G401.6 (cell line): ENCODE results near the gene DLGAP1.

Source experiments
- FAIRE-seq: peaks from 2 replicates; lab custom pipeline; 2012; peaks lifted over from hg19 to GRCh38; lab: Jason Lieb, UNC

The DLGAP1 gene

DNA sequence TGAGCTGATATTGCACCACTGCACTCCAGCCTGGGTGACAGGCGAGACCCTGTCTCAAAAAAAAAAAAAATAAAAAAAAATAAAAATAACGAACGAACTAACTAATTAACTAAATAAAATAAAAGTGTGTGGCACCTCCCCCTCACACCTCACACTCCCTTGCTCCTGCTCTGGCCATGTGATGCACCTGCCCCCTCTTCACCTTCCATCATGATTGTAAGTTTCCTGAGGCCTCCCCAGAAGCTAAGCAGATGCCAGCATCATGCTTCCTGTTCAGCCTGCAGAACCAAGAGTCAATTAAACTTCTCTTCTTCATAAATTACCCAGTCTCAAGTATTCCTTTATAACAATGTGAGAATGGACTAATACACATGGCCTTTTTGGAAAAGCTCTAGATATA lies 773.0 kb downstream of the DLGAP1 start:
- FAIRE-seq = no peak

DNA sequence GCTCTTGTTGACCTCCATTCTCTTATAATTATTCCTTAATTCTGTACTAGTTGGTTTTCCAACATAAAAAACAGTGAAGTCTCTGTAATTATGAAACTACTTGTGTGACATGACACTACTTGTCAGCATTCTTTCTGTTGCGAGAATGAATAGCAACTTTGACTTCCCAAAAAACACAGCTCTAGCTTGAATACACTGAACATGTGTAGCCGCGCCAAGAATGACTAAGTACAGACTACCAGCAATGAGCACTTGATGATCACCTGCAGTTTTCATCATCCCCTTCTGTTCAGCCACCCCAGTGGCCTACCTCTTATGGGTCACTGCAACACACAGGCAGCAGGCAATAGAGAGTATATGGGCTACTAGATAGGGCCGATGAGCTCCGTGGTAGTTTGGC lies 775.9 kb downstream of the DLGAP1 start:
- no peak for FAIRE-seq

DNA sequence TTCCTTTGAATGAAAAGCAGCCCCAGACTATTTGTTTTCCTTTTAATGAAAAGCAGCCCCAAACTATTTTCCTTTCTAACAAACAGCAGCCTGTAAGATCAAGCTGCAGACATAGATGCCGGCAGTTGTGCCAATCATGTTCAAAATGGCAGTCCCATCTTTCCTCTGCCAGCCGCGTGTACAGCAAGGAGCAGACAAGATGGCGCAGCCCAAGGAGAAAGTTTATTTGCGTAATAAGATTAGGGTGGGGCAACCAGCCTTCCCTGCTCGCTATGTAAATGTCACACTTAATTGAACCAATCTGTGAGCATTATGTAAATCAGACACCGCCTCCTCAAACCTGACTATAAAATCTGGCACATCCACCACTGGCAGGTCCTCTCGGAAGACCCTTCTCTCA lies 779.1 kb downstream of the DLGAP1 start:
- no peak for FAIRE-seq

DNA sequence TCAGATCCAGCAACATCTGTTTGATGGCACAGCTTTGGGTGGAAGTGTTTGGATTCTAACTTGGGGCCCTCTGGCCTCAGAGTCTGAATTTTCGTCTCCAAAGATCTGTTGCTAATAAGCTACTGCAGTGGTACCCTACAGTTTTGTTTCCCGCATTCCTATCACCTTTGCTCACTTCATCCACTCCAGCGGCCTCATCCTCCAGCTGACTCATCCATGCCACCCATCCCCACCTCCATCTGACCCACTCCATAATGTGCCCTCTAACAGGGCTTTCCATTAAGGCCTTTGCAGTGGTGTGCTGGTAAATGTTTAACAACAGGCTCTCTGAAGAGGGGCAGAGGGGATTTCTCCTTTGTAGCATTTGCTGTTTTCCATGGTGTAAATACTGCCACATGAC lies 779.7 kb downstream of the DLGAP1 start:
- no peak for FAIRE-seq

DNA sequence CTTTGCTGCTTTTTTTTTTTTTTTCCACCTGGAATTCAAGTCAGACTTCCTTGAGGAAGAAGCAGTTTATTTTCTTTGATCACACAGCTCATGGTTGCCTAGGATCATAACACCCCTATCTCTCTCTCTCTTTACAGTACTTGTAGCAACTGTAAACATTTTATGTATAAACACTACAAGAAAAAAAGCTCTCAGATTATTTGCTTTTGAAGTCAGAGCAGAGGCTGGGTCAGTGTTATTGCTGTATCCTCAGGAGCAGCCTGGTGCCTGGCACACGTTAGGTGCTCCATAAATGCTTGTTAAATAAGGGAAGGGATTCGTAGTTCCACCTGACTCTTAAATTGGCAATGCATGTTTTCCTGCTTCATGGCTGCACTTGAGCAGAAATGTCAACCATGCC lies 783.9 kb downstream of the DLGAP1 start:
- no peak for FAIRE-seq

DNA sequence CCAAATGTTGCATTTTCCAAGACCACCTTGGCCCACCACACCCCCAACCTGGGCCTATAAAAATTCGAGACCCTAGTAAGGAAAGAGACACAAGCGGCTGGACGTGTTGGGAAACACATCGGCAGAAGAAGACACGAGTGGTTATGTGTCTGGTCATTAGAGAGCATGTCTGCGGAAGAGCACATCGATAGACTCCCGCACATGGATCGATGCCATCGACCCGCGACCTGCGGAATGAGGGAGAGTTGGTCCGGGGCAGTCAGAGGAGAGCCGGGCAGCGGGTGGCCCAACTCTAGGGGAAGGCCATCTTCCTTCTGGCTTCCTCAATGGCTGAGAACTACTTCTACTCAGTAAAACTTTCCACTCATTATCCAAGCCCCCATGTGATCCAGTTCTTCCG lies 785.7 kb downstream of the DLGAP1 start:
- no peak for FAIRE-seq

DNA sequence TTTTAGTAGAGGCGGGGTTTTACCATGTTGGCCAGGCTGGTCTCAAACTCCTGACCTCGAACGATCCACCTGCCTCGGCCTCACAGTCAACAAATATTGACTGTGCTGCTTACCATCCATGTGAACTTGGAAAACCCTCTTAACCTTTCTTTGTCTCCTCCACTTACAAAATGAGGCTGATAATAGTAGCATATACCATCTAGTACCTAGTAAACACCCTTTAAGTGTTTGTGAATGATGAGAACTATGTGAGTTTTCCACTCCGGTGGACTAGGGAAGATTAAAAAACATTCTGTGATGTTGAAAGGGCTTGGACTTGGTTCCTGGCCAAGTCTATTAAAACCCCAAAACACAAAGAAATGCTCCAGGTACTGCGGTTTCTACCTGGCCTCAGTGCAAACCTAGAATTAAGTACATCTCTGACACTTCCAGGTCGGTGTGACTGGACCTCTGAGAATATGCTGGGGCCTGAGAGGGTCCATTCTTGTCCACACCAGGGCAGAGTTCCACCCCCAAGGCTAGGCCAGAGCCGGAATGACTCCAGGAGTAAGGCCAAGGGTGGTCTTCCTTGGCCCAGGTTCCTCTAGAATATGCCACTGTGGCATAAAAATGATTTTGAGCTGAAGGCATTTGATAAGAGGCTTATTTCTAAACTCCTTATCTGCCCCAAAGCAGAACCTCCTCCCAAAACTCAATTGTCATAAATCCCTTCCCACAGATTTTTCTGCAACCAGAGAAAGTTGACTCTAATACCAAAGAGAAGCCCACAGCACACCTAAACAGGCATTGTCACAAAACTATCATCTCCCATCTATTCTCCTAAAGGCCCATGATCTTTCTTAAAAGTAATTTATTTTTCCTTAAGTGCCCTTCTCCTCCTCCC lies 787.6 kb downstream of the DLGAP1 start:
- peak; percentile 51 for FAIRE-seq

DNA sequence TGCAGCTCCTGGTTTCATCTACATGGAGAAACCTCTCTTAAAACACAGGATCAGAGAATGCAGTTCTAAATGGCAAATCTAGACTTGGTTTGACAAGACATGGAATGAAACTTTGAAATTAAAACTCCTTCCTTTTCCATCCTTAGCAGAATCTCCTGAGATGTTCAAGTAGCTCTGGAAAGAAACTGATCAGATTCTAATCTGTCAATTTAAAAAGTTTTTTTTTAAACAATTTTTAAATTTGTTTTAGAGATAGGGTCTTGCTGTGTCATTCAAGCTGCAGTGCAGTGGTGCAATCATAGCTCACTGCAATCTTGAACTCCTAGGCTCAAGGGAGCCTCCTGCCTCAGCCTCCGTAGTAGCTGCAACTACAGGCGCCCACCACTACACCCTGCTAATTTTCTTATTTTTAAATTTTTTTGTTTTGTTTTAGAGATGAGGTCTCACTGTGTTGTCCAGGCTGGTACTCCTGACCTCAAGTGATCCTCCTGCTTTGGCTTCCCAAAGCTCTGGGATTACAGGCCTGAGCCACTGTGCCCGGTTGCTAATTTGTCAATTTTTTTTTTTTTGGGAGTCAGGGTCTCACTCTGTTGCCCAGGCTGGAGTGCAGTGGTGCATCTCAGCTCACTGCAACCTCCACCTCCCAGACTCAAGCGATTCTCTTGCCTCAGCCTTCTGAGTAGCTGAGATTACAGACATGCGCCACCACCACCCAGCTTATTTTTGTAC lies 788.4 kb downstream of the DLGAP1 start:
- no peak for FAIRE-seq

DNA sequence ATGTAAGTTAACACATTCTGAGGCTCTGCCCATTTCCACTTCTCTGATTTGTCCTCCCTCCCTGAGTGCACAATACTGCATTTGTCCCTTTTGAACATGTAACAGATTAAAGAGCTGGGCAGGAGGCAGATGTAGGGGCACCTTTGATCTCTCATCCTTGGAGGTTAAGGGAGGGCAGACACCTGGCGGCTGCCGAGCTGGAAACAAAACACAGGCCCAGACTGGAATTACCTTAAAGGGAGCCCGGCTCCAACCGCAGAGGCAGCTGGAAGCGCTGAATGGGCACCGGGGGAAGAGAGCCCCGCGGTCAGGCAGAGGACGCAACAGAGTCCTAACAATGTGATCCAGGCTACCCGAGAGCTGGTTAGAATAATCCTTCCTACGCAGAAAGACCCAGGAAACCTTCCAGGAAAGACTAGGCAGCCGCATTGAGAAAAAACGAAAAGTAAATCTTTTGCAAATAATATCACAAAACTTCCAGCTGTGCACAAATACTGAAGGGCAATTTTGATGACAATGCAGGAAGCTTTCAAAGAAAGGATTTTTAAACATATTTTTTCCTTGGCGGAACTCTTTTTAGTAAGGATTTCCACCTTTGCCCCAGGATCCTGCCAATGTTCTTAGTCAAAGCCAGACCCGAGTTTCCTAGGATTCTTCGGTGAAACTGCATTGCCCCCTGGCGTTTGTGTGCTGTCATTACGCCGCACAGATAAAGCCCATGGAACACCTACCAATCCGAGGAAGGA lies 789.2 kb downstream of the DLGAP1 start:
- peak; percentile 99 for FAIRE-seq

DNA sequence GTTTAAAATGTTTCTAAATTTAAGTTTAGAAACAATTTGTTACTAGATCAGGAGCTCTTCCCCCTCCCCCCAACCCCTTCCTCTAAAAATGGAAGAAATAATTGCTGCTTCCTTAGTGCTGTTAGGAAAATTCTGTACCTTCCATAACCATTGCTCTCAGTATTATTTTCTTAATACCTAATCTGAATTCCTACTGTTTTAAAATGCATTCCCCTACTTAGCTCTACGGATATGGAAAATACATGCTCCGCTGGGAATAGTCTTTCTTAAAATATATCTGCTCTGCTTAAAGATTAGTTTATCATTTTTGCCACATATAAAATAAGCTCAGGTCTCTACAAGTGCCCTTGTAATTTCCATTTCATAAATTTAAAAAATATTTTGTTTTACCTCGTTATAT lies 789.9 kb downstream of the DLGAP1 start:
- FAIRE-seq = peak; percentile 67

DNA sequence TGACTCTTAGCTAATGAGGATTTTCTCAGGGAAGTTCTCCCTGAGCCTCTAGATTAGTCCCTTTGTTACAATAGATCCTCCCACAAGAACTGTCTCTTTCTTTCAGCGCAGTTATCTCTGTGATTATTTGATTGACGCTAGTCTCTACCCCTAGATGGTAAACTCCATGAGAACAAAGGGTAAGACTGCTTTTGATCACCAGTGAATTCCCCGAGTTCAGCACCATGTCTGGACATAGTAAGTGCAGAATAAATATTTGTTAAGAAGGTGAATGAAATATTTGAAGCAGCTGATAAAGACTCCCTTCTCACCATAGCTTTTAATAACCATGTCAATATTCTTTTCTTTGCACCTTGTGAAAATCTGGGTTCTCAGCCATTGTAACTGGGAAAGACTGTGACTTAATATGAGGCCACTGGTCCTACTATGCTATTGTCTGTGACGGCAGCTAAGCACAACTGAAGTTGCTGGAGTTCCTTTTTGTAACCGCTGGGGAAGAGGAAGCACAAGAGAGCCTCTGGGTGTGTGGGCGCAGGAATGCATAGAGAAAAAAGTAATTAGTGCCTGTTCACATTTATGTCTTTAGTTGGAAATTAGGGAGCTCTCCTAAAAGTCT lies 790.4 kb downstream of the DLGAP1 start:
- FAIRE-seq = no peak

DNA sequence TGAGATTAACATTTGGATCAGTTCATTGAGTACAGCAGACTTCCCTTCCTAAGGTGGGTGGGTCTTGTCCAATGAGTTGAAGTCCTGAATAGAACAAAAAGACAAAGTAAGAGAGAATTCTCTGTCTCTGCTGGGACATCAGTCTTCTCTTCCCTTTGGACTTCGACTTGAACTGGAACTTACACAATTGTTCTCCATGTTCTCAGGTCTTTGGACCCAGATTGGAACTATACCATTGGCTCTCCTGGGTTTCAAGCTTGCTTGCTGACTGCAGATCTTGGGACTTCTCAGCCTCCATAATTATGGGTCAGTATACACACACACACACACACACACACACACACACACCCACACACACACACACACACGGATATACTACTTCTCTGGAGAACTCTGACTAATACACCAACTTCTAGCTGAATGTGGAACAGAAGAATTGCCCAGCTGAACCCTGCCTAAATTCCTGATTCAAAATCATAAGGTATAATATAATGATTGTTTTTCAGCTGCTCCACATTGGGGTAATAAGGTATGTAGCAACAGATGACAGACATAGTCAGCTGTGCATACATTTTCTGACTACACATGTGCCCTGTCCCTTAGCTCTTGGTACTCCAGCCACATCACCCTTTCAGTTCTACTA lies 791.1 kb downstream of the DLGAP1 start:
- FAIRE-seq = no peak

DNA sequence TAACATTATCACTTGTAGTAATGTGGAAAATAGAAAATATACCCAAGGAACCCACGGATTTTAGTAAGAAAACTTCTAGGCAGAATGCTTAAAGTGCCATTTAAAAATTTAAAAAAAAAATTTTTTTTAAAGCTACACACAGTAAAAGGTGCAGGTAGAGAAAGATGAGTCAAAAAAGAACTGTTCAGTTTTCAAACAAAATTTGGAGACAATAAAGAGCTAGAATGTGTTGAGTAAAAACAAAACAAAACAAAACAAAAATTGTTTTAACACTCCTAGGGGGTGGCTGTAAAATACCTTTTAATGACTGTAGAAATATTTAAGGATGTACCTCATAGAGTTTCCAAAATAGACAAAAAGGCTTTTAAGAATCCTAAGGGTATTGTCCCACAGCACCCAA lies 793.1 kb downstream of the DLGAP1 start:
- FAIRE-seq = peak; percentile 44

DNA sequence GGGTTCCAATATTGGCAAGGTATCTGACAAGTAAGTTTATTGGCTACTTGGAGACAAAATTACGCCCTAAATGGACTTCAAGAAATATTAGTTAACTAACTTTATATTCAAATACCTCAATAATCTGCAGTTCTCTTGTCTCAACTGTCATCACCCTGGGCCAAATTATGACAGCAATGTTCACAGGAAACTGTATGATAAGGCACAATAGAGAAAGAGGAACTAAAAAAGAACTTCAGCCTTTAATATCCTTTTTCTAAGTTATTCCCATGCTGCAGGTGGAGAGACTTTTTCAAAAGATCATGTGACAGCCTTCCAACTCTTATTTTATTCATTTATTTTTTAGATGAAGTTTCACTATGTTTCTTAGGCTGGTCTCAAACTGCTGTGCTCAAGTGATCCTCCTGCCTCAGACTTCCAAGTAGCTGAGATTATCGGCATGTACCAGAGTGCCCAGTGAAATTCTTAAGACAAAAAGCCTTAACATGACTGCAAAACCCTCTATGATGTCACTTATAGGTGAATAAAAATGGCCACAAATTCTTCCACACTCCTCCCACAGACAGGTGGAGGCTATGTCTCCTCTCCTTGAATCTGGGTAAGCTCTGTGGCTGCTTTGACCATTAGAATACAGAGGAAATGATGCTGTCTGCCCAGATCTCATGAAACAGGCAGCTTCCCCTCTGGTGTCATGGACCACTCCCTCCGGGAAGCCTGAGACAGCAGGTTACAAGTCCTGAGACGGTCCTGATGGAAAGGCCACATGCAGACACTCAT lies 794.2 kb downstream of the DLGAP1 start:
- FAIRE-seq = no peak

DNA sequence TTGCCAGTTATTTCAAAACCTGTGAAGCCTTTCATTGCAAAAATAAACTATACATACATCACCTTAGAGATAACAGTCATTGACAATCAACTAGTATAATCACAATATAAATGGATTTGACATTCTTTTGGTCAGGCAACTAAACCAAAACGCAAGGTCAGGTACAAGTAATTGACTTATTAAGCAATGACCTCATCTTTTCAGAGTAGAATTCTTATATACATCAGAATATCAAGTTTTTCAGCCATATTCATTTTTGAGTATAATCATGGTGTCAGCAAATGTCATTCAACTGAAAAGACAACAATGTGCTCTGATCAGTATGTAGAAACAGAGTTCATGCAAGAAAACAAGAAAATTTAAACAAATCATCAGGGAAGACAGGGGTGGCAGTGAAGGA lies 796.6 kb downstream of the DLGAP1 start:
- FAIRE-seq = peak; percentile 37

DNA sequence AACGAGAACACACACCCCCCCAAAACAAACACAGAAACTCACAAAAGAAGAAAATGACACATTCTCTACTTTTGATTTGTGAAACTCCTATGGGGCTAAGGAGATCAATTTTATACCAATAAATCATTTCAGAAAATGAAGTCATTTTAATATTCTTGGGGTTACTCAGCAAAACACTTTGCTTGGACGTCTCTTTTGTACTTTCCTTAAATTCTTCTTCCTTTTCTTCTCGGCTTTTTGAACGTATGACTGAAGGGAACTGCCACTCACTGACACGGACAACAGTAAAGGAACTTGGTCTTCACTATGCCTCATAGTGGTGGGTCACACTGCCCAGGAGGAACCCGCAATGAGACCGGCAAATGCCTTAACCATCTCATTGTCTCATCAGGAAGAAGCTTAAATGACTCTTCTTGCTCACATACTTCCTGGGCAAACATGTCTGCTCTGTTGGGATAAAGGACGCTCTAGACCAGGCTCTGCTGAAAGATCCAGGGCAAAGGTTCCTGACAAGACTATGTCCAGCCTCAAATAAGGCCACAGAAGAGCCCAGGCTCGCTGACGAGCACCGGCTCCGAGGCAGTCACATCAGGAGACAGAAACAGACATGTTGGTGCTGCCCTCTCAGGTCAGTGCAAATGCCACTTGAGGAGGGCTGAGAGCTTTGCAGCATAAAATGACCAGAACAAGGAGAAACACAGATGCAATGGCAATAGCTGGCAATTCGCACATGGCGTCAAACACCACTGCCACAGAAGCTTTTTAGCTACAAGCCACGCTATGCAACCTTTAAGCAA lies 799.7 kb downstream of the DLGAP1 start:
- no peak for FAIRE-seq

DNA sequence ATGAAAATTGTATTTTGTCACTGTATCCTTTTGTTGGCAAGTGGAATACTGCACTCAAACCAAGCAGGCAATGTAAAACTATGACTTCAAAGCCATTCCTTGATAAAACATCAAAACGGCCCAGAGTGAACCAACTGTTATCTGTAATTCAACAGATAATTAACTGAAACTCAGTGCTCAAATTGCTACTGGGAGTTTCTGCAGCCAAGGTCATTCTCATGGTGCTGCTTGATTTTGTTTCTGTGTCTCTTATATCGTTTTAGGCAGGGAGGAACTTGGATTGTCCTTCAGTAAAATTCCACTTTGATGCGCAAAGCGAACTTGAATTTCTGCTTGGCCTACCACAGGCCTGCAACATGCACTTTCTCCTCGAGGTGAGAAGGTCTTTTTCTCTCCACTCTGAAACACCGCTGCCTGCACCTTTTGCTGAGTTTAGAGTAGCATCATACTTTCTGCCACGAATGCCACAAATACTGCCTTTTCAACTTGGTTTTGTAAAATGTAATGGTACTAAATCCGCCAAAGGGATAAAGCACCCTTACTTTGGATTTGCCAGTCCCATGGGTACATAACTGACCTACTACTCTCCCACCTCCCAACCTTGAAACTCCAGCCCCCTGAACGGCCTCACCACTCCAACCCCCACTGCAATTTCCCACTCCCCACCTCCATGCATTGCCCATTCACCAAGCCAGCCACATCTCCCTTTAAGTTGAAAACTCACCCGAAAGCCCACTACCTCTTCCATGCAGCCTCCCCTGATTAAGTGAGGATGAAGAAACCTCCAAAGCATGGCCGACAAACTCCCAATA lies 800.5 kb downstream of the DLGAP1 start:
- FAIRE-seq = no peak

DNA sequence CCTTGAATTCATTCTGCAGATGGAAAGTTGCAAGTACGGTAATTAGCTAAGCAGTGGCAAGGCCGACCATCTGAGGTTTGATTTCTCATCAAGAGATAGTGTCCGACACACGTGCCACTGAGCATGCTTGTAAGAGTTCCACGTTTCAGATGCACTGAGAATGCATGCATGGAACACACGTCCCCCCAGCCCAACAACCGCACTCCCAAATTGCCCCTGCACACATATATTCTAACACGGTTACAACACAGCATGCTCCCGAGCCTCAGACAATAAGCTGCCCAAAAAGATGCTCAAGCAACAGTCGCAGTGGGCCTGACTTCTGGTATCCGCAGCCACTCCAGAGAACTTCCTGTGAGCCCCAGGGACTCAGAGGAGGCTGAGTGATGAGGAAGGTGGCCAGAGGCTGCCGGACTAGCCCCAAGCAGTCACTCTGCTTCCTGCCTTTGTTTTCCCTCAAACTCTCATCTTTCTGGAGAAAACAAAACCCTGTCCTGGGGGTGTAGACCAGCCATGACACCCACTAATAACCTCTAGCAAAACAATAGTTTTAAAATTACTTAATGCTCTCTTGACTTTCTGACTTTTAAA lies 801.2 kb downstream of the DLGAP1 start:
- no peak for FAIRE-seq

DNA sequence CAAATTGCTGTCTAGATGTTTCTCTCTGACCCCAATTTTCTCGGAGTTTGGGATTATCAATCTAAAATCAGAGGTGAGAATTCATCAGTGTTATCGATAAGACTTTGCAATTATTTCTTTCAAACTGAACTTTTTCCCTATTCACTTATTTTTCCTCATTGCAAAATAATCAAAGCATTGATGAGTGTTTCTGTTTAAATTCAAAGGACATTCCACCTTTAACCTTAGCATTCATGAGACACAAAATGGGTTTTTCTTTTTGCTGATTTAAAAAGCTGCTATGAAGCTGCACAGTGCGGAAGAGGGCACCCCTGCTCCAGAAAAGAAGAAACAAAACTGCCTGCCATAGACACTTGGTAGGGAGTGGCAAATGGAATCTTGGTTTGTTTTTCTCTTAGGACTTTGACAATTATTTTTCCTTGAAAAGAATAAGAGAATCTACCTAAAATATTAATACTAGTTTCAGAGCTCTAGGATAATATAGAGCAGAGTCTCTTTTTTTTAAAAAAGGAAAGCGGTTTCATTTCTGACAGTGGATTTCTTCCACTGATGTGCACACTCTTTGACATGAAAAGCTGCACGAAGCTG lies 801.8 kb downstream of the DLGAP1 start:
- no peak for FAIRE-seq
